ENCODE results near the gene ABHD17C. TPM values are rescaled to one million over a fixed set of nuclear protein-coding genes. Genes with fewer than 3 reads are reported as not detected.

ABHD17C gene
- total and polyA plus RNA-seq, 7 donors: 1.1 to 3.7 (median 2.6) TPM

- intact Hi-C loops (cut with DNase I): no loop called here
- no peak for TF ChIP-seq CTCF (IDR thresholded peaks at IDR 0.05)
- Histone ChIP-seq H3K4me3 (no peak overlapping the region), H3K27ac (no peak overlapping the region), H3K4me1 (peaks cover 9% of the 10 kb centered on the region), H3K36me3 (ENCODE audit: insufficient read depth in 1 of 2, low read depth in 1 of 2) (no peaks in the 10 kb centered on the region), H3K27me3 (ENCODE audit: insufficient read depth in 3 of 3, low read length in 2 of 3) (no peaks in the 10 kb centered on the region), H3K9me3 (no peaks in the 10 kb centered on the region)
- no peak for ATAC-seq
- WGBS, 3 donors: 86 to 94% (median 90%) methylated on average over 7 of the region's 7 CpGs
- no peak for DNase-seq
Observed at GRCh38 chr15:80730387-80730786, 35.3 kb downstream of the ABHD17C start.

- no peak for TF ChIP-seq CTCF (IDR thresholded peaks at IDR 0.05)
- no peak for ATAC-seq
- intact Hi-C loops (cut with DNase I): no loop called here
- Histone ChIP-seq H3K27me3 (ENCODE audit: insufficient read depth in 3 of 3, low read length in 2 of 3) (no peaks in the 10 kb centered on the region), H3K4me3 (no peak overlapping the region), H3K9me3 (no peaks in the 10 kb centered on the region), H3K27ac (no peak overlapping the region), H3K36me3 (ENCODE audit: insufficient read depth in 1 of 2, low read depth in 1 of 2) (no peaks in the 10 kb centered on the region), H3K4me1 (peaks cover 9% of the 10 kb centered on the region)
- no peak for DNase-seq
- whole genome bisulfite sequencing, 3 donors: 73 to 80% (median 76%) methylated on average over 6 of the region's 6 CpGs
Observed at GRCh38 chr15:80730926-80731325, 35.8 kb downstream of the ABHD17C start.

GRCh38 chr15:80732167-80732566 is 37.1 kb downstream of the ABHD17C start:
- H3K36me3 ChIP-seq (ENCODE audit: insufficient read depth in 1 of 2, low read depth in 1 of 2): no peaks in the 10 kb centered on the region
- DNase-seq: no peak
- H3K9me3 ChIP-seq: no peaks in the 10 kb centered on the region
- TF ChIP-seq CTCF (IDR thresholded peaks at IDR 0.05): no peak
- intact Hi-C loops (cut with DNase I): no loop called here
- H3K27ac ChIP-seq: no peak overlapping the region
- no peak overlapping the region for H3K4me3 ChIP-seq
- H3K27me3 ChIP-seq (ENCODE audit: insufficient read depth in 3 of 3, low read length in 2 of 3): no peaks in the 10 kb centered on the region
- peaks cover 8% of the 10 kb centered on the region for H3K4me1 ChIP-seq
- no peak for ATAC-seq
- 76 to 81% (median 76%) methylated on average over 6 of the region's 6 CpGs for WGBS, 3 donors

GRCh38 chr15:80732818-80733217 is 37.7 kb downstream of the ABHD17C start:
- ATAC-seq (no peak), DNase-seq (no peak)
- no peaks in the 10 kb centered on the region for H3K36me3 ChIP-seq (ENCODE audit: insufficient read depth in 1 of 2, low read depth in 1 of 2)
- H3K27me3 ChIP-seq (ENCODE audit: insufficient read depth in 3 of 3, low read length in 2 of 3): no peaks in the 10 kb centered on the region
- intact Hi-C loops (cut with DNase I): no loop called here
- no peaks in the 10 kb centered on the region for H3K9me3 ChIP-seq
- no peak overlapping the region for H3K27ac ChIP-seq
- no peak for TF ChIP-seq CTCF (IDR thresholded peaks at IDR 0.05)
- peaks cover 1% of the 10 kb centered on the region for H3K4me1 ChIP-seq
- 93 to 94% (median 94%) methylated on average over 5 of the region's 5 CpGs for WGBS, 3 donors
- H3K4me3 ChIP-seq: no peak overlapping the region

GRCh38 chr15:80733460-80733859 is 38.4 kb downstream of the ABHD17C start:
- Histone ChIP-seq H3K4me1 (no peaks in the 10 kb centered on the region), H3K9me3 (no peaks in the 10 kb centered on the region), H3K27me3 (ENCODE audit: insufficient read depth in 3 of 3, low read length in 2 of 3) (no peaks in the 10 kb centered on the region), H3K27ac (no peak overlapping the region), H3K4me3 (no peak overlapping the region), H3K36me3 (ENCODE audit: insufficient read depth in 1 of 2, low read depth in 1 of 2) (no peaks in the 10 kb centered on the region)
- no peak for ATAC-seq
- no peak for TF ChIP-seq CTCF (IDR thresholded peaks at IDR 0.05)
- intact Hi-C loops (cut with DNase I): no loop called here
- 22 to 48% (median 24%) methylated on average over 1 of the region's 1 CpG for WGBS, 3 donors
- no peak for DNase-seq
